Kidney capillary endothelial cell (primary cell): Measurements from ENCODE around the gene RAD51B.
A peak's percentile ranks its signal among the peaks of the same experiment; 100 is the strongest.
"Not testable (repeated sequence)": the region's sequence is repeated elsewhere in the genome, so short reads cannot be mapped to it uniquely, and the experiment has no call there.

Experiments used
- DNase-seq: peaks from one replicate; pipeline ENCODE4 v3.0.0-alpha.2; 2018; ENCODE audit warnings: low spot score

RAD51B gene

GRCh38 chr14:68274725-68275124, 455.1 kb downstream of the RAD51B start:
- DNase-seq: no peak

GRCh38 chr14:68278576-68279436, 459.2 kb downstream of the RAD51B start:
- no peak for DNase-seq

GRCh38 chr14:68279437-68279720, 459.8 kb downstream of the RAD51B start:
- DNase-seq: no peak

- DNase-seq: no peak
Measured at GRCh38 chr14:68279777-68280233, 460.2 kb downstream of the RAD51B start.

- DNase-seq: no peak
Measured at GRCh38 chr14:68281497-68281896, 461.9 kb downstream of the RAD51B start.

- DNase-seq: no peak
Measured at GRCh38 chr14:68282479-68283377, 463.1 kb downstream of the RAD51B start.

- DNase-seq: peak; percentile 20
Measured at GRCh38 chr14:68283378-68284123, 464.0 kb downstream of the RAD51B start.

- no peak for DNase-seq
Measured at GRCh38 chr14:68284333-68284732, 464.8 kb downstream of the RAD51B start.

GRCh38 chr14:68284834-68285233, 465.3 kb downstream of the RAD51B start:
- DNase-seq: no peak

- no peak for DNase-seq
Measured at GRCh38 chr14:68285421-68286179, 466.0 kb downstream of the RAD51B start.

GRCh38 chr14:68286667-68287066, 467.1 kb downstream of the RAD51B start:
- no peak for DNase-seq

- DNase-seq: not testable (repeated sequence)
Measured at GRCh38 chr14:68289452-68289851, 469.9 kb downstream of the RAD51B start.

GRCh38 chr14:68291820-68292219, 472.2 kb downstream of the RAD51B start:
- DNase-seq: no peak

GRCh38 chr14:68292441-68293215, 473.0 kb downstream of the RAD51B start:
- no peak for DNase-seq

- no peak for DNase-seq
Measured at GRCh38 chr14:68293404-68293803, 473.8 kb downstream of the RAD51B start.

- no peak for DNase-seq
Measured at GRCh38 chr14:68295316-68295816, 475.8 kb downstream of the RAD51B start.

GRCh38 chr14:68297039-68297438, 477.5 kb downstream of the RAD51B start:
- DNase-seq: no peak

- DNase-seq: no peak
Measured at GRCh38 chr14:68297876-68298468, 478.4 kb downstream of the RAD51B start.

GRCh38 chr14:68300608-68301007, 481.0 kb downstream of the RAD51B start:
- no peak for DNase-seq

GRCh38 chr14:68301219-68301618, 481.6 kb downstream of the RAD51B start:
- no peak for DNase-seq
